Activated naive CD8-positive, alpha-beta T cell treated with anti-CD3 and anti-CD28 coated beads, Interleukin-2, amount 50 U/mL, for 24 hours (primary cell): ENCODE results near the gene LAMC1.
A peak's percentile ranks its signal among the peaks of the same experiment; 100 is the strongest.

Experiments used
- ATAC-seq: fragments of 150-1000 bp; cut with Tn5 transposase; one replicate; pipeline ENCODE4 v1.10.0; 2021
- DNase-seq: peaks from one replicate; pipeline ENCODE4 v3.0.0; 2021
- H3K27ac Mint-ChIP-seq: one replicate; pipeline ENCODE4 v1.8.0; 2021; ENCODE audit warnings: mild to moderate bottlenecking, mixed read lengths
- H3K27me3 Mint-ChIP-seq: one replicate; pipeline ENCODE4 v1.8.0; 2021; ENCODE audit warnings: mixed read lengths
- H3K36me3 Mint-ChIP-seq: one replicate; pipeline ENCODE4 v1.8.0; 2021; ENCODE audit warnings: low read depth, mixed read lengths
- H3K4me1 Mint-ChIP-seq: one replicate; pipeline ENCODE4 v1.8.0; 2021; ENCODE audit warnings: mixed read lengths
- H3K4me3 Mint-ChIP-seq: one replicate; pipeline ENCODE4 v1.8.0; 2021; ENCODE audit warnings: mild to moderate bottlenecking, moderate library complexity, mixed read lengths
- H3K9me3 Mint-ChIP-seq: one replicate; pipeline ENCODE4 v1.8.0; 2021; ENCODE audit warnings: mixed read lengths

LAMC1 gene

GRCh38 chr1:183023146-183023600 lies at the start of gene LAMC1:
Gene LAMC1 (plus strand): TSS chr1:183023420. CDS start chr1:183023717, 297 bp downstream.
- Mint-ChIP-seq H3K27me3 (peaks cover 60% of the 10 kb centered on the region), H3K27ac (peak within 1 kb of the TSS; percentile 74), H3K36me3 (no peaks in the 10 kb centered on the region), H3K4me1 (peaks cover 22% of the 10 kb centered on the region), H3K4me3 (peak within 1 kb of the TSS; percentile 76), H3K9me3 (no peaks in the 10 kb centered on the region)
- ATAC-seq: peak; percentile 29
- DNase-seq: peak; percentile 27

DNA sequence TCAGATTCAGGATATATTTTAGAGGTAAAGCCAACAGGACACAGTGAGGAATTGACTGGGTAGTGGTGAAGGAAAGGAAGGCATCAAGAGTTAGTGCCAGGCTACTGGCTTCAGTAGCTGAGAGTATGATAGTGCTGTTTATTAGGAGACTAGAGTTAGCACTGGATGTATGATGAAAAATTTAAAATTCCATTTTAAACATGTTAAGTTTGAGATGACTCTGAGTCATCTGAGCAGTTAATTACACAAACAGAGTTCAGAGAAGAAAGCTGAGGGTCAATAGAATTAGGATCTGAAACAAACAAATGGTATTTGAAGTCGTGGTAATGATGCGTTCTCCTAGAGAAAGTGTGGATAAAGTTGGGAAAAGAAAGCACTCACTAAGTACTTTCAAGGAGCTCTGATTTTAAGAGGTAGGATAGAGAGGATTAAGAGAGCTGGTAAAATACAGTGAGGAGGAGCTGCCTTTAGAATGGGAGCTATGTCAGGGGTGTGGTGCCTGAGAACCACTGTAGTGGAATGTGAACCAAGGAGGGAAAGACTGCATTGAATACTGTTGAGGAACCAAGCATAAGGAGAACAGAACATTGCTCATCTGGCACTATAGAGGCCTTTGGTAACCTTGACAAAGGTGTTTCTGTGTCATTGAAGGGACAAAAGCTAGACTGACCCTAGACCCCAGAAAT lies 48.6 kb upstream of the LAMC1 start:
- no peak for DNase-seq
- no peaks in the 10 kb centered on the region for H3K36me3 Mint-ChIP-seq
- H3K4me3 Mint-ChIP-seq: no peak overlapping the region
- no peaks in the 10 kb centered on the region for H3K4me1 Mint-ChIP-seq
- H3K9me3 Mint-ChIP-seq: no peaks in the 10 kb centered on the region
- H3K27me3 Mint-ChIP-seq: peaks cover 7% of the 10 kb centered on the region
- ATAC-seq: no peak
- H3K27ac Mint-ChIP-seq: no peak overlapping the region

DNA sequence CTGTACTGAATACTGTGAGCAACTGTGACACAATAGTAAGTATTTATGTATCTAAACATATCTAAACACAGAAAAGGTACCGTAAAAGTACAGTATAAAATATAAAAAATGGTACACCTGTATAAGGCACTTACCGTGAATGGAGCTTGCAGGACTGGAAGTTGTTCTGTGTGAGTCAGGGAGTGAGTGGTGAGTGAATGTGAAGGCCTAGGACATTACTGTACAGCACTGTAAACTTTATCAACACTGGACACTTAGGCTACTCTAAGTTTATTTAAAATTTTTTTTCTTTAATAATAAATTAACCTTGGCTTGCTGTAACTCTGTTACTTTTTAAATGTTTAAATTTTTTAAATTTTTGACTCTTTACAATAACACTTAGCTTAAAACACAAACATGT lies 45.7 kb upstream of the LAMC1 start:
- ATAC-seq (no peak), DNase-seq (no peak)
- no peak overlapping the region for H3K27ac Mint-ChIP-seq
- peaks cover 7% of the 10 kb centered on the region for H3K27me3 Mint-ChIP-seq
- no peaks in the 10 kb centered on the region for H3K4me1 Mint-ChIP-seq
- H3K36me3 Mint-ChIP-seq: no peaks in the 10 kb centered on the region
- no peaks in the 10 kb centered on the region for H3K9me3 Mint-ChIP-seq
- H3K4me3 Mint-ChIP-seq: no peak overlapping the region

DNA sequence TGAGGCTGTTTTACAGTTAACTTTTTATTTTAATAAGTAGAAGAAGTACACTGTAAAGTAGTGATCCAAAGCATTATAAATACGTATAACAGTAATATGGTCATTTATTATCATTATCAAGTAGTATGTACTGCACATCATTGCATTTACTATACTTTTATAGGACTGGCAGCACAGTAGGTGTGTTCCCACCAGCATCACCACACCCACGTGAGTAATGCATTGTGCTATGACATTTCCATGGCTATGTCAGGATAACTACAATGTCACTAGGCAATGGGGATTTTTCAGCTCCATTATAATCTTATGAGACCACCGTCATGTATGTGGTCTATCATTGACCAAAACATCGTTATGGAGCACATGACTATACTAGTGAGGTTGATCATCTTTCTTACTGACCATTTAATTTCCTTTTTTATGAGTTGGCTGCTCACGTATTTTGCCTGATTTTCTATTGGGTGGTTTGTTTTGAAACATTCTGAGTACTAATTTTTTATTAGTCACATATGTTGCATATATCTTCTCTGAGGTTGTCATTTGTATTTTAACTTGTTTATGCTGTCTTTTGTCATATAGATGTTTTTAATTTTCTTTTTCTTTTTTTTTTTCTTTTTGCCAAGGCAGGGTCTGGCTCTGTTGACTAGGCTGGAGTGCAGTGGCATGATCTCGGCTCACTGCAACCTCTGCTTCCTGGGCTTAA lies 44.9 kb upstream of the LAMC1 start:
- DNase-seq (no peak), ATAC-seq (no peak)
- Mint-ChIP-seq H3K4me1 (no peaks in the 10 kb centered on the region), H3K27ac (no peak overlapping the region), H3K4me3 (no peak overlapping the region), H3K36me3 (no peaks in the 10 kb centered on the region), H3K9me3 (no peaks in the 10 kb centered on the region), H3K27me3 (peaks cover 7% of the 10 kb centered on the region)

GRCh38 chr1:182984138-182984537 lies 39.1 kb upstream of the LAMC1 start:
- no peaks in the 10 kb centered on the region for H3K9me3 Mint-ChIP-seq
- no peaks in the 10 kb centered on the region for H3K36me3 Mint-ChIP-seq
- H3K27ac Mint-ChIP-seq: no peak overlapping the region
- DNase-seq (no peak), ATAC-seq (no peak)
- H3K27me3 Mint-ChIP-seq: peaks cover 7% of the 10 kb centered on the region
- H3K4me3 Mint-ChIP-seq: no peak overlapping the region
- H3K4me1 Mint-ChIP-seq: peaks cover 7% of the 10 kb centered on the region

- peak; percentile 24 for ATAC-seq
- H3K27me3 Mint-ChIP-seq: peaks cover 7% of the 10 kb centered on the region
- H3K4me1 Mint-ChIP-seq: peaks cover 7% of the 10 kb centered on the region
- H3K4me3 Mint-ChIP-seq: no peak overlapping the region
- no peak overlapping the region for H3K27ac Mint-ChIP-seq
- no peak for DNase-seq
- H3K36me3 Mint-ChIP-seq: no peaks in the 10 kb centered on the region
- no peaks in the 10 kb centered on the region for H3K9me3 Mint-ChIP-seq
These were observed 38.6 kb upstream of the LAMC1 start for GRCh38 chr1:182984621-182985020.

DNA sequence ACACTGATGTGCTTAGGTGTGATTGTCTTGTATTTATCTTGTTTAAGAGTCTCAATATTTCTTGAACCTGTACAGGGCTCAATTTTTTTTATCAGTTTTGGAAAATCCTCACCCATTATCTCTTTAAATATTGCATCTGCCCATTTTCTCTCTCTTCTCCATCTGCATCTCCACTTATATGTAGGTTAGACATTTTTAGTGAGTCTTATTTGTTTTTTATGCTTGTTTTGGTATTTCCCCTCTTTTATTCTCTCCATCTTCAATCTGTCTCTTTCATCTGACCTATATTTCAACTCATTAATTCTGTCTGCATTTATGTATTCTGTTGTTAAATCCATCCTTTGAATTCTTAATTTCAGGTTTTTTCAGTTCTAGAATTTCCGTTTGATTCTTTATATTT lies 37.3 kb upstream of the LAMC1 start:
- Mint-ChIP-seq H3K27me3 (peaks cover 13% of the 10 kb centered on the region), H3K27ac (no peak overlapping the region), H3K4me3 (no peak overlapping the region), H3K36me3 (no peaks in the 10 kb centered on the region), H3K4me1 (peaks cover 7% of the 10 kb centered on the region), H3K9me3 (no peaks in the 10 kb centered on the region)
- ATAC-seq: no peak
- DNase-seq: no peak

DNA sequence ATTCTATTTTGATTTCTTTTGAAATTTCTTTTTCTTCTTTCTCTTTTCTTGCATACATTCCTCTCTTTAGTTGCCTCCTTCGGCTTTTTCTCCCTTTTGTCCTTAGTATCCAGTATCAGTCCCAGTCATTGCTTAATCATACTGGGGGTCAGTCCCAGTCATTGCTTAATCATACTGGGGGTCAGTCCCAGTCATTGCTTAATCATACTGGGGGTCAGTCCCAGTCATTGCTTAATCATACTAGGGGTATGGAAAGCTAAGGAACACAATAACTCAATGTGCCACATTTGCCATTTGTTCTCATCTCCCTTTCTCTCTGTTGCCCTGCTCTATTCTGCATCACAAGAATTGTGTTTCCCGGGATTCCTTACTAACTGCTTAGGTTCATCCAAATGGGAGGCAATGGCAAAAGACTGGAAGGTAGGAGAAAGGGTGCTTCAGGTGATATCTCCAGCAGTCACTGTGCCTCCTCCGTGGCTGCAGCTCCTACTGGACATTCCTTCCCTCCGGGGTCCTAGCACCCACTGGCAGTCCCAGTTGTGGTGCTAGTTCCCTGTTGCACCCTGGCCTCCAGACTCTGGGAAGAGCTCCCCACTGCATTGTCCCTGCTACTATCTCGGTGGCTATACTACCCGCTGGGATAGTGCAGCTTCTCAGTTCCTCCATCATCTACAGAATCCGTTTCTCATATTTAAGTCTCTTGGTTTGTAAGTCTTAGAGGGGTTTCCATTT lies 32.6 kb upstream of the LAMC1 start:
- H3K36me3 Mint-ChIP-seq: no peaks in the 10 kb centered on the region
- no peaks in the 10 kb centered on the region for H3K4me1 Mint-ChIP-seq
- no peak overlapping the region for H3K4me3 Mint-ChIP-seq
- no peak for DNase-seq
- H3K27me3 Mint-ChIP-seq: peaks cover 17% of the 10 kb centered on the region
- no peak for ATAC-seq
- H3K9me3 Mint-ChIP-seq: no peaks in the 10 kb centered on the region
- H3K27ac Mint-ChIP-seq: no peak overlapping the region

GRCh38 chr1:182993746-182994145 lies 29.5 kb upstream of the LAMC1 start:
- Mint-ChIP-seq H3K4me1 (no peaks in the 10 kb centered on the region), H3K4me3 (no peak overlapping the region), H3K9me3 (no peaks in the 10 kb centered on the region), H3K36me3 (no peaks in the 10 kb centered on the region), H3K27me3 (peaks cover 24% of the 10 kb centered on the region), H3K27ac (no peak overlapping the region)
- ATAC-seq: no peak
- DNase-seq: no peak

GRCh38 chr1:182995894-182996293 lies 27.3 kb upstream of the LAMC1 start:
- Mint-ChIP-seq H3K36me3 (no peaks in the 10 kb centered on the region), H3K9me3 (no peaks in the 10 kb centered on the region), H3K27ac (no peak overlapping the region), H3K4me1 (no peaks in the 10 kb centered on the region), H3K4me3 (no peak overlapping the region), H3K27me3 (peaks cover 18% of the 10 kb centered on the region)
- no peak for DNase-seq
- no peak for ATAC-seq

GRCh38 chr1:182996816-182997215 lies 26.4 kb upstream of the LAMC1 start:
- Mint-ChIP-seq H3K4me1 (no peaks in the 10 kb centered on the region), H3K36me3 (no peaks in the 10 kb centered on the region), H3K9me3 (no peaks in the 10 kb centered on the region), H3K4me3 (no peak overlapping the region), H3K27ac (no peak overlapping the region), H3K27me3 (peaks cover 22% of the 10 kb centered on the region)
- DNase-seq (no peak), ATAC-seq (no peak)

DNA sequence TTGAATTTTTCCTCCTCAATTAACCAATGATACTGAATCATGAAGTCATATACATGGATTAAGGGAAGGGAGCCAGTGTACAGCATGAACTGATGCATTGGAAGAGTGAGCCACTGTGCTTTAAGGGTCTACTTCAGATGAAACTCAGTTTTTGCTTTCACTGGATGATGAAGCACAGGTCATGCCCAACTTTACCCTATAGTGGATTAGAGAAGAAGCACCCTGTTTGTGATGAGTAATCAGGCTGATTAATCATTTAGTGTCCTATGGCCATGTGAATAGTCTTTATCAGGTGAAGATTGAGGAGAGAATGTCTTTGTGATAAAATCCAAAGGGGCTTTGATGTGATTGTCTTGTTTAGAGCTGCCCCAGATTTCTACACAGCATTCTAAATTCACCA lies 24.7 kb upstream of the LAMC1 start:
- H3K27ac Mint-ChIP-seq: no peak overlapping the region
- DNase-seq (no peak), ATAC-seq (no peak)
- peaks cover 19% of the 10 kb centered on the region for H3K27me3 Mint-ChIP-seq
- H3K4me1 Mint-ChIP-seq: no peaks in the 10 kb centered on the region
- no peaks in the 10 kb centered on the region for H3K9me3 Mint-ChIP-seq
- H3K36me3 Mint-ChIP-seq: no peaks in the 10 kb centered on the region
- no peak overlapping the region for H3K4me3 Mint-ChIP-seq

- no peak for ATAC-seq
These were observed 22.9 kb upstream of the LAMC1 start for GRCh38 chr1:183000167-183000962.

DNA sequence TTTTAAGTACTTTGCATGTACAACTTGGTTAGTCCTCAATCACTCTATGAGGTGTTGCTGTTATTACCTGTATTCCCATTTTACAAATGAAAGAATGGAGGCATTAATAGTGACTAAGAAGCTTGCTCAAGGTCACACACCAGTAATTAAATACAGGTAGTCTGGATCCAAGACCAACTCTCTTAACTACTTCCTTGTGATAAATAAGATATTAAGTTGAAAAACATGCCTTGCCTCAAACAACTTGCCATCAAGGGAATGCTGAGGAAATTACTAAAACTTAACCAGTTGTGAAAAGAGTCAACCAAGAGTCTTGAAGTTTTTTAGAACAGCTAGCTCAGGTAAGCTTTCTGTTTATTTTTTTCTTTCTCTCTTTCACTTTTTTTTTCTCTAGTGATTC lies 21.0 kb upstream of the LAMC1 start:
- Mint-ChIP-seq H3K36me3 (no peaks in the 10 kb centered on the region), H3K27ac (no peak overlapping the region), H3K27me3 (peaks cover 19% of the 10 kb centered on the region), H3K4me1 (no peaks in the 10 kb centered on the region), H3K4me3 (no peak overlapping the region), H3K9me3 (no peaks in the 10 kb centered on the region)
- DNase-seq (no peak), ATAC-seq (no peak)

More at GRCh38 chr1:183000167-183000962, 22.9 kb upstream of the LAMC1 start:
- H3K4me3 Mint-ChIP-seq: no peak overlapping the region
- no peaks in the 10 kb centered on the region for H3K4me1 Mint-ChIP-seq
- H3K9me3 Mint-ChIP-seq: no peaks in the 10 kb centered on the region
- no peaks in the 10 kb centered on the region for H3K36me3 Mint-ChIP-seq
- no peak overlapping the region for H3K27ac Mint-ChIP-seq
- DNase-seq: no peak
- peaks cover 22% of the 10 kb centered on the region for H3K27me3 Mint-ChIP-seq
